Vagina (tissue), 2 donors: Measurements from ENCODE around the gene XRCC5.

Source experiments
- POLR2A ChIP-seq, 2 donors: fragments of 450-650 bp; IDR thresholded peaks; one replicate each; pipeline ENCODE4 v1.6.1; 2017; ENCODE audit warnings: antibody characterized with exemption in 2 of 2, mild to moderate bottlenecking in 2 of 2, moderate library complexity in 2 of 2
- POLR2AphosphoS5 ChIP-seq, 2 donors: sonication (generic); formaldehyde crosslinking; IDR thresholded peaks; one replicate each; pipeline ENCODE4 v1.9.0; 2017; ENCODE audit warnings: antibody characterized with exemption in 2 of 2, mild to moderate bottlenecking in 2 of 2, low read depth in 1 of 2; ENCODE audit not compliant: insufficient read depth in 1 of 2
- TF ChIP-seq, protein P1 (sequence below), 3 experiments: fragments of 450-650 bp in 2 of 3; fragments of 200-600 bp in 1 of 3; sonication (generic) in 1 of 3; IDR thresholded peaks; one replicate each; pipeline ENCODE4 v1.5.1; 2017 to 2019; ENCODE audit warnings: antibody characterized with exemption in 3 of 3, mild to moderate bottlenecking in 2 of 3, moderate library complexity in 2 of 3

DNA sequence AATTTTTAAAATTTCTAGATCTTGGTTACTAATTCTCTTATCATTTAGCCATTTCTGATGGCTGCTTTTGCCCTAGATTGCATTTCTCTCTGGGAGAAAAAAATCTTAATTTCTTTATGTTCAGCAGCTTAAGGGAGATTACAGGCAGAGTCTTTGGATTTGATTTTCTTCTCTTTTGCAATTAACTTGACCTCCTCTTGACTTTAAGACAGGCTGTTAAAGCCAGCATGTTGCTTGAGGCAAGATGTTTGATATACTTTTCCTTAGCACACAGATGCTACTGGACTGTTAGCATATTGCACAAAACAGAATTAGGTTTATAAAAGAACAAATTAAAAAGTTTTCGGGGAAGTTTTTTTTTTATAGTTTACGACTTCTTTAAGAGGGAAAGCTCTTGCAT is 50.0 kb downstream of the XRCC5 start:
- TF ChIP-seq POLR2A (IDR thresholded peaks at IDR 0.05) (no peak), POLR2AphosphoS5 (IDR thresholded peaks at IDR 0.05; ENCODE audit: insufficient read depth in 1 of 2, low read depth in 1 of 2) (no peak)
- TF ChIP-seq, protein P1, sequence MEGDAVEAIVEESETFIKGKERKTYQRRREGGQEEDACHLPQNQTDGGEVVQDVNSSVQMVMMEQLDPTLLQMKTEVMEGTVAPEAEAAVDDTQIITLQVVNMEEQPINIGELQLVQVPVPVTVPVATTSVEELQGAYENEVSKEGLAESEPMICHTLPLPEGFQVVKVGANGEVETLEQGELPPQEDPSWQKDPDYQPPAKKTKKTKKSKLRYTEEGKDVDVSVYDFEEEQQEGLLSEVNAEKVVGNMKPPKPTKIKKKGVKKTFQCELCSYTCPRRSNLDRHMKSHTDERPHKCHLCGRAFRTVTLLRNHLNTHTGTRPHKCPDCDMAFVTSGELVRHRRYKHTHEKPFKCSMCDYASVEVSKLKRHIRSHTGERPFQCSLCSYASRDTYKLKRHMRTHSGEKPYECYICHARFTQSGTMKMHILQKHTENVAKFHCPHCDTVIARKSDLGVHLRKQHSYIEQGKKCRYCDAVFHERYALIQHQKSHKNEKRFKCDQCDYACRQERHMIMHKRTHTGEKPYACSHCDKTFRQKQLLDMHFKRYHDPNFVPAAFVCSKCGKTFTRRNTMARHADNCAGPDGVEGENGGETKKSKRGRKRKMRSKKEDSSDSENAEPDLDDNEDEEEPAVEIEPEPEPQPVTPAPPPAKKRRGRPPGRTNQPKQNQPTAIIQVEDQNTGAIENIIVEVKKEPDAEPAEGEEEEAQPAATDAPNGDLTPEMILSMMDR (IDR thresholded peaks at IDR 0.05), result no peak
